Stomach (tissue), 9 donors: ENCODE results near the gene CERS5. TPM values are rescaled to one million over a fixed set of nuclear protein-coding genes. Genes with fewer than 3 reads are reported as not detected.

ENCODE experiments used
- DNase-seq, 2 donors: peaks; one replicate each; pipeline versions ENCODE4 v3.0.0 to v3.0.0-alpha.2; 2013 to 2019
- H3K27ac ChIP-seq, 5 donors: fragments of 200-600 bp in 4 of 5; sonication (generic) in 4 of 5; one replicate each; pipeline ENCODE4 v1.5.1; 2013 to 2019; ENCODE audit warnings: mild to moderate bottlenecking in 1 of 5, moderate library complexity in 1 of 5
- H3K27me3 ChIP-seq, 3 donors: fragments of 200-600 bp; sonication (generic); one replicate each; pipeline ENCODE4 v1.5.1; 2017 to 2019; ENCODE audit warnings: mixed run types in 1 of 3
- H3K36me3 ChIP-seq, 4 donors: fragments of 200-600 bp; sonication (generic); 1 replicate in 3 of 4; 2 replicates in 1 of 4; pipeline ENCODE4 v1.5.1; 2016 to 2019
- H3K4me1 ChIP-seq, 4 donors: fragments of 200-600 bp; sonication (generic); one replicate each; pipeline ENCODE4 v1.5.1; 2016 to 2019
- H3K4me3 ChIP-seq, 4 donors: fragments of 200-600 bp; sonication (generic) in 3 of 4; one replicate each; pipeline ENCODE4 v1.5.1; 2016 to 2019; ENCODE audit warnings: mild to moderate bottlenecking in 1 of 4
- H3K9me3 ChIP-seq, 4 donors: fragments of 200-600 bp; sonication (generic); one replicate each; pipeline ENCODE4 v1.5.1; 2016 to 2019
- CTCF ChIP-seq, 7 experiments: fragments of 450-650 bp in 4 of 7; fragments of 200-600 bp in 3 of 7; sonication (generic) in 3 of 7; IDR thresholded peaks; one replicate each; pipeline ENCODE4 v1.5.1; 2016 to 2019; ENCODE audit warnings: antibody characterized with exemption in 7 of 7, control low read depth in 2 of 7, mild to moderate bottlenecking in 1 of 7
- EP300 ChIP-seq: sonication (generic); formaldehyde crosslinking; IDR thresholded peaks from one replicate; pipeline ENCODE4 v1.6.1; 2017; ENCODE audit warnings: antibody characterized with exemption
- POLR2A ChIP-seq, 4 donors: fragments of 450-650 bp; IDR thresholded peaks; one replicate each; pipeline ENCODE4 v1.6.1; 2016; ENCODE audit warnings: antibody characterized with exemption in 4 of 4, control low read depth in 2 of 4, mild to moderate bottlenecking in 1 of 4, moderate library complexity in 1 of 4
- POLR2AphosphoS5 ChIP-seq, 3 donors: sonication (generic); formaldehyde crosslinking; IDR thresholded peaks; one replicate each; pipeline ENCODE4 v1.6.1; 2016; ENCODE audit warnings: antibody characterized with exemption in 3 of 3
- WGBS, 5 donors: extraction: QIAGEN DNeasy Blood & Tissue Kit in 3 of 5; methylation state at CpG; one replicate each; pipeline versions ENCODE4 v1.1.5 to v1.1.7; 2013 to 2018; 5-methylcytosine and 5-hydroxymethylcytosine counted together
- intact Hi-C: fragments of 100-400 bp; cut with DNase I; formaldehyde crosslinking; loops from one replicate; pipeline ENCODE4 v1.15.1; 2023; ENCODE audit warnings: low total_unique reads
- polyA plus RNA-seq, 3 donors: library from polyadenylated mRNA; stranded (reverse); fragments of 200-250 nt; gene quantifications; one replicate each; pipeline ENCODE4 v1.2.3, GENCODE V29; 2013
- total RNA-seq, 5 donors: library from RNA; depleted of rRNA; stranded (reverse); fragments of >200 nt; gene quantifications; one replicate each; pipeline versions ENCODE4 v1.1.0 to v1.2.3, GENCODE V29; 2014 to 2016
- donor health status: healthy with polysubstance abuse.
- donor health status: Bipolar disorder and iron deficiency.
- donor health status: healthy.

Gene CERS5
- total and polyA plus RNA-seq, 8 donors: 3.2 to 114 (median 24.0) TPM

GRCh38 chr12:50142993-50143392 lies 24.2 kb downstream of the CERS5 start:
- intact Hi-C loops: no loop called here
- Histone ChIP-seq H3K4me1 (peaks cover 0 to 13% (median 5%) of the 10 kb centered on the region in 4 donors), H3K27ac (no peak overlapping the region), H3K4me3 (no peak overlapping the region), H3K9me3 (no peaks in the 10 kb centered on the region), H3K36me3 (peaks cover 3 to 54% (median 46%) of the 10 kb centered on the region in 4 donors), H3K27me3 (no peaks in the 10 kb centered on the region)
- 73 to 84% (median 80%) methylated on average over 8 of the region's 8 CpGs for WGBS, 5 donors
- TF ChIP-seq POLR2AphosphoS5 (IDR thresholded peaks at IDR 0.05) (no peak), EP300 (no peak), CTCF (IDR thresholded peaks at IDR 0.05) (no peak), POLR2A (IDR thresholded peaks at IDR 0.05) (no peak)
- no peak for DNase-seq

GRCh38 chr12:50132505-50133135 lies 34.5 kb downstream of the CERS5 start:
- Histone ChIP-seq H3K27ac (no peak overlapping the region), H3K36me3 (peaks cover 32 to 96% (median 89%) of the 10 kb centered on the region in 4 donors), H3K4me1 (peaks cover 0 to 13% (median 2%) of the 10 kb centered on the region in 4 donors), H3K4me3 (no peak overlapping the region), H3K9me3 (no peaks in the 10 kb centered on the region), H3K27me3 (no peaks in the 10 kb centered on the region)
- intact Hi-C loops: no loop called here
- DNase-seq: no peak
- 60 to 90% (median 66%) methylated on average over 2 of the region's 2 CpGs for WGBS, 5 donors
- TF ChIP-seq EP300 (no peak), POLR2A (IDR thresholded peaks at IDR 0.05) (no peak), CTCF (IDR thresholded peaks at IDR 0.05) (peak in 3 of 7 experiments; percentile 34 to 57 (median 36)), POLR2AphosphoS5 (IDR thresholded peaks at IDR 0.05) (no peak)

GRCh38 chr12:50129290-50129689 lies 37.9 kb downstream of the CERS5 start:
- Histone ChIP-seq H3K9me3 (no peaks in the 10 kb centered on the region), H3K27me3 (no peaks in the 10 kb centered on the region), H3K4me3 (no peak overlapping the region), H3K4me1 (peaks cover 0 to 20% (median 8%) of the 10 kb centered on the region in 4 donors), H3K27ac (no peak overlapping the region), H3K36me3 (peaks cover 33 to 97% (median 89%) of the 10 kb centered on the region in 4 donors)
- DNase-seq: no peak
- intact Hi-C loops: no loop called here
- WGBS, 5 donors: 78 to 95% (median 88%) methylated on average over 4 of the region's 4 CpGs
- TF ChIP-seq POLR2A (IDR thresholded peaks at IDR 0.05) (no peak), EP300 (no peak), CTCF (IDR thresholded peaks at IDR 0.05) (no peak), POLR2AphosphoS5 (IDR thresholded peaks at IDR 0.05) (no peak)

GRCh38 chr12:50127546-50127945 lies 39.6 kb downstream of the CERS5 start:
- TF ChIP-seq POLR2AphosphoS5 (IDR thresholded peaks at IDR 0.05) (no peak), CTCF (IDR thresholded peaks at IDR 0.05) (no peak), POLR2A (IDR thresholded peaks at IDR 0.05) (no peak), EP300 (no peak)
- 63 to 71% (median 67%) methylated on average over 2 of the region's 2 CpGs for WGBS, 5 donors
- intact Hi-C loops: no loop called here
- H3K4me3 ChIP-seq: no peak overlapping the region
- H3K4me1 ChIP-seq: peaks cover 0 to 16% (median 8%) of the 10 kb centered on the region in 4 donors
- no peaks in the 10 kb centered on the region for H3K9me3 ChIP-seq
- H3K27ac ChIP-seq: no peak overlapping the region
- peaks cover 25 to 94% (median 87%) of the 10 kb centered on the region in 4 donors for H3K36me3 ChIP-seq
- H3K27me3 ChIP-seq: no peaks in the 10 kb centered on the region
- no peak for DNase-seq
